ENCODE data around the gene OGFOD1.

OGFOD1 gene

DNA sequence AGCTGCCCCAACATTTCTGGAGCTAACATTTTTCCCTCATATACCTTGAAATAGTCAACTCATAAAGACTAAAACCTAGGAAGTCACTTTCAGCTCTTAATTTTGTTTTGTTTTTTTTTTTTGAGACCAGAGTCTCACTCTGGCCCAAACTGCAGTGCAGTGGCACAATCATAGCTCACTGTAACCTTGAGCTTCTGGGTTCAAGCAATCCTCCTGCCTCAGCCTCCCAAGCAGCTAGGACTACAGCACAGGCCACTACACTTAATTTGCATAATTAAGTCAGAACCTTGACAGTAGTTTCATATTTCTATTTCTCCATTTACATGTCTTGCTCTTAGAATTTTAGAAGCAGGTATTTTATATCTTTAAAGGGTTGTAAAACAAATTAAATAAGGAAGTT, 30.7 kb upstream of the OGFOD1 start:
- TF ChIP-seq, protein P1, sequence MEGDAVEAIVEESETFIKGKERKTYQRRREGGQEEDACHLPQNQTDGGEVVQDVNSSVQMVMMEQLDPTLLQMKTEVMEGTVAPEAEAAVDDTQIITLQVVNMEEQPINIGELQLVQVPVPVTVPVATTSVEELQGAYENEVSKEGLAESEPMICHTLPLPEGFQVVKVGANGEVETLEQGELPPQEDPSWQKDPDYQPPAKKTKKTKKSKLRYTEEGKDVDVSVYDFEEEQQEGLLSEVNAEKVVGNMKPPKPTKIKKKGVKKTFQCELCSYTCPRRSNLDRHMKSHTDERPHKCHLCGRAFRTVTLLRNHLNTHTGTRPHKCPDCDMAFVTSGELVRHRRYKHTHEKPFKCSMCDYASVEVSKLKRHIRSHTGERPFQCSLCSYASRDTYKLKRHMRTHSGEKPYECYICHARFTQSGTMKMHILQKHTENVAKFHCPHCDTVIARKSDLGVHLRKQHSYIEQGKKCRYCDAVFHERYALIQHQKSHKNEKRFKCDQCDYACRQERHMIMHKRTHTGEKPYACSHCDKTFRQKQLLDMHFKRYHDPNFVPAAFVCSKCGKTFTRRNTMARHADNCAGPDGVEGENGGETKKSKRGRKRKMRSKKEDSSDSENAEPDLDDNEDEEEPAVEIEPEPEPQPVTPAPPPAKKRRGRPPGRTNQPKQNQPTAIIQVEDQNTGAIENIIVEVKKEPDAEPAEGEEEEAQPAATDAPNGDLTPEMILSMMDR (IDR thresholded peaks at IDR 0.05; ENCODE audit: insufficient read depth, low read length): no peak
- TF ChIP-seq, protein P2, sequence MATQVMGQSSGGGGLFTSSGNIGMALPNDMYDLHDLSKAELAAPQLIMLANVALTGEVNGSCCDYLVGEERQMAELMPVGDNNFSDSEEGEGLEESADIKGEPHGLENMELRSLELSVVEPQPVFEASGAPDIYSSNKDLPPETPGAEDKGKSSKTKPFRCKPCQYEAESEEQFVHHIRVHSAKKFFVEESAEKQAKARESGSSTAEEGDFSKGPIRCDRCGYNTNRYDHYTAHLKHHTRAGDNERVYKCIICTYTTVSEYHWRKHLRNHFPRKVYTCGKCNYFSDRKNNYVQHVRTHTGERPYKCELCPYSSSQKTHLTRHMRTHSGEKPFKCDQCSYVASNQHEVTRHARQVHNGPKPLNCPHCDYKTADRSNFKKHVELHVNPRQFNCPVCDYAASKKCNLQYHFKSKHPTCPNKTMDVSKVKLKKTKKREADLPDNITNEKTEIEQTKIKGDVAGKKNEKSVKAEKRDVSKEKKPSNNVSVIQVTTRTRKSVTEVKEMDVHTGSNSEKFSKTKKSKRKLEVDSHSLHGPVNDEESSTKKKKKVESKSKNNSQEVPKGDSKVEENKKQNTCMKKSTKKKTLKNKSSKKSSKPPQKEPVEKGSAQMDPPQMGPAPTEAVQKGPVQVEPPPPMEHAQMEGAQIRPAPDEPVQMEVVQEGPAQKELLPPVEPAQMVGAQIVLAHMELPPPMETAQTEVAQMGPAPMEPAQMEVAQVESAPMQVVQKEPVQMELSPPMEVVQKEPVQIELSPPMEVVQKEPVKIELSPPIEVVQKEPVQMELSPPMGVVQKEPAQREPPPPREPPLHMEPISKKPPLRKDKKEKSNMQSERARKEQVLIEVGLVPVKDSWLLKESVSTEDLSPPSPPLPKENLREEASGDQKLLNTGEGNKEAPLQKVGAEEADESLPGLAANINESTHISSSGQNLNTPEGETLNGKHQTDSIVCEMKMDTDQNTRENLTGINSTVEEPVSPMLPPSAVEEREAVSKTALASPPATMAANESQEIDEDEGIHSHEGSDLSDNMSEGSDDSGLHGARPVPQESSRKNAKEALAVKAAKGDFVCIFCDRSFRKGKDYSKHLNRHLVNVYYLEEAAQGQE (IDR thresholded peaks at IDR 0.05; ENCODE audit: insufficient replicate concordance, low read depth): no peak
- TF ChIP-seq SPI1 (IDR thresholded peaks at IDR 0.05; ENCODE audit: borderline replicate concordance, low read depth) (no peak), GABPA (IDR thresholded peaks at IDR 0.05; ENCODE audit: low read depth) (no peak), POLR2AphosphoS5 (IDR thresholded peaks at IDR 0.05; ENCODE audit: low read depth) (no peak)
- no peak for DNase-seq (ENCODE audit: low read depth in 1 of 2, low spot score in 1 of 2)
- H3K4me3 ChIP-seq (replicated peaks; ENCODE audit: insufficient read depth, low read length): no peak overlapping the region
- H3K27me3 ChIP-seq (ENCODE audit: insufficient read depth, poor library complexity, severe bottlenecking): no peaks in the 10 kb centered on the region
- no peak overlapping the region for H3K27ac ChIP-seq (replicated peaks)

DNA sequence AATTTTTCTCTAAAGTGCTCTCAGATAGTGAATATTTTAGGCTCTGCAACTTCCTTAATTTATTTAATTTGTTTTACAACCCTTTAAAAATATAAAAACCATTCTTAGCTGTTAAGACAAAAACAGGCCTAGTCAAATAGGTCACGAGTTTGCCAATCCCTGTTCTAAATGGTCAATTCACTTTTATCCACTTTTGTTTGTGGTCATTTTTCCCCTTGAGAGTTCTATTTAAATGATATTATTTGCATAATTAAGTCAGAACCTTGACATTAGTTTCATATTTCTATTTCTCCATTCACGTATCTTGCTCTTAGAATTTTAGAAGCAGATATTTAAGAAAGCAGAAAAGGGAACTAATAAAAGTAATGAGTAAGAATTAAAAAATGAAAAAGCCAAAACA, 30.0 kb upstream of the OGFOD1 start:
- TF ChIP-seq SPI1 (IDR thresholded peaks at IDR 0.05; ENCODE audit: borderline replicate concordance, low read depth) (no peak), POLR2AphosphoS5 (IDR thresholded peaks at IDR 0.05; ENCODE audit: low read depth) (no peak), GABPA (IDR thresholded peaks at IDR 0.05; ENCODE audit: low read depth) (no peak)
- TF ChIP-seq, protein P2 (IDR thresholded peaks at IDR 0.05; ENCODE audit: insufficient replicate concordance, low read depth): no peak
- TF ChIP-seq, protein P1 (IDR thresholded peaks at IDR 0.05; ENCODE audit: insufficient read depth, low read length): no peak
- Histone ChIP-seq H3K4me3 (replicated peaks; ENCODE audit: insufficient read depth, low read length) (no peak overlapping the region), H3K27me3 (ENCODE audit: insufficient read depth, poor library complexity, severe bottlenecking) (no peaks in the 10 kb centered on the region), H3K27ac (replicated peaks) (no peak overlapping the region)
- DNase-seq (ENCODE audit: low read depth in 1 of 2, low spot score in 1 of 2): no peak

DNA sequence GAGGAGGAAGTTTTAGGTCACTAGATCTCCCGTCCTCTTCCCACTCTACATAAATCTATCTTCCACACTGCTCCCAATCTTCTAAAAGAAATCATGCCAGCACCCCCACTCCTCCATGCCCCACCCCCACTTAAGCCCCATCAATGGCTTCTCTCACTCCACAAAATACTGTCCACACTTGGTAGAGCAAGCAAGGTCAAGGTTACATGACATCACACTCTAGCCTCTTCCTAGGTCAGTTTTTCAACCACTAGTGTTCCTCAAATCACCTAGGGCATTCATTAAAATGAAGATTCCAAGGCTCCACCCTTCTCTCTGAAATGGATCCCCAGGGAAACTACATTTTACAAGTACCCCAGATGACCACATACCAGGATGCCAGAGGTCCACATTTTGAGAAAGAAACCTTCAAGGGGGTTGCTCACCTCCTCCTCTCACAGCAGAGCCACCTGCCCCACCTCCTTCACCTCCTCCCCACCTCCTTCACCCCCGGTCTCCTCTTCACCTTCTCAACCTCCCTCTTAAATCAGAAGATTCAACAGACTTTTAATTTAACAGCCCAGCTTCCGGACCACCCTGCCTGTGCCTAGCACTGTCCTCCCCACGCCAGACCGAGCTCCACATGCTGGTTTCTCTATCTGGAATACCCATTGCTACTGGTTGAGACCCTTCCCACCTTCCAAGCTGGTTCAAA, 29.2 kb upstream of the OGFOD1 start:
- no peak for DNase-seq (ENCODE audit: low read depth in 1 of 2, low spot score in 1 of 2)
- Histone ChIP-seq H3K27me3 (ENCODE audit: insufficient read depth, poor library complexity, severe bottlenecking) (no peaks in the 10 kb centered on the region), H3K4me3 (replicated peaks; ENCODE audit: insufficient read depth, low read length) (no peak overlapping the region), H3K27ac (replicated peaks) (no peak overlapping the region)
- no peak for TF ChIP-seq GABPA (IDR thresholded peaks at IDR 0.05; ENCODE audit: low read depth)
- TF ChIP-seq, protein P2 (IDR thresholded peaks at IDR 0.05; ENCODE audit: insufficient replicate concordance, low read depth): no peak
- no peak for TF ChIP-seq POLR2AphosphoS5 (IDR thresholded peaks at IDR 0.05; ENCODE audit: low read depth)
- TF ChIP-seq, protein P1 (IDR thresholded peaks at IDR 0.05; ENCODE audit: insufficient read depth, low read length): no peak
- no peak for TF ChIP-seq SPI1 (IDR thresholded peaks at IDR 0.05; ENCODE audit: borderline replicate concordance, low read depth)
